DMS79 (cell line): ENCODE results near the gene SCO2.
A peak's percentile ranks its signal among the peaks of the same experiment; 100 is the strongest.

Source experiments
- DNase-seq: peaks from one replicate; lab custom pipeline; 2025; lab: John Stamatoyannopoulos, UW

SCO2 gene

GRCh38 chr22:50531962-50532674 lies 6.7 kb upstream of the SCO2 start:
- no peak for DNase-seq

GRCh38 chr22:50531546-50531961 lies 6.2 kb upstream of the SCO2 start:
- no peak for DNase-seq

- peak; percentile 36 for DNase-seq
Measured at GRCh38 chr22:50530877-50531545, 5.6 kb upstream of the SCO2 start.

GRCh38 chr22:50530580-50530876 lies 5.1 kb upstream of the SCO2 start:
- DNase-seq: no peak

GRCh38 chr22:50529897-50530579 lies 4.6 kb upstream of the SCO2 start, which contains the start of gene TYMP:
TYMP (minus strand) TSS chr22:50530012; CDS start chr22:50529709, 303 bp downstream.
- no peak for DNase-seq

- no peak for DNase-seq
Measured at GRCh38 chr22:50529416-50529896, 4.1 kb upstream of the SCO2 start.

- DNase-seq: no peak
Measured at GRCh38 chr22:50528682-50529415, 3.5 kb upstream of the SCO2 start.

- DNase-seq: no peak
Measured at GRCh38 chr22:50527921-50528681, 2.7 kb upstream of the SCO2 start.

GRCh38 chr22:50526834-50527801 lies 1.7 kb upstream of the SCO2 start:
- DNase-seq: no peak

GRCh38 chr22:50526108-50526833 lies 873 bp upstream of the SCO2 start:
- DNase-seq: peak; percentile 26

GRCh38 chr22:50525858-50526107 lies 385 bp upstream of the SCO2 start:
- DNase-seq: no peak

- DNase-seq: no peak
Measured at GRCh38 chr22:50524676-50525103, 708 bp downstream of the SCO2 start.

- DNase-seq: no peak
Measured at GRCh38 chr22:50523806-50524675, 1.4 kb downstream of the SCO2 start.

GRCh38 chr22:50523458-50523805 lies 2.0 kb downstream of the SCO2 start:
- no peak for DNase-seq

- DNase-seq: no peak
Measured at GRCh38 chr22:50522806-50523438, 2.5 kb downstream of the SCO2 start.

GRCh38 chr22:50522208-50522805 lies 3.1 kb downstream of the SCO2 start:
- no peak for DNase-seq

GRCh38 chr22:50521710-50522109 lies 3.7 kb downstream of the SCO2 start:
- DNase-seq: no peak

GRCh38 chr22:50520826-50521453 lies 4.5 kb downstream of the SCO2 start:
- DNase-seq: no peak
